Activated CD8-positive, alpha-beta memory T cell treated with anti-CD3 and anti-CD28 coated beads for 24 hours (primary cell): ENCODE measurements around the gene JAZF1.
"Not testable (repeated sequence)": the region's sequence is repeated elsewhere in the genome, so short reads cannot be mapped to it uniquely, and the experiment has no call there.

Source experiments
- DNase-seq: peaks from one replicate; pipeline ENCODE4 v3.0.0-alpha.2; 2020

Gene JAZF1

GRCh38 chr7:27856703-27857485 lies 323.7 kb downstream of the JAZF1 start:
- not testable (repeated sequence) for DNase-seq

- DNase-seq, result no peak
Observed at GRCh38 chr7:27850531-27850930, 330.1 kb downstream of the JAZF1 start.

GRCh38 chr7:27846388-27846787 lies 334.2 kb downstream of the JAZF1 start:
- no peak for DNase-seq

GRCh38 chr7:27843584-27844305 lies 336.9 kb downstream of the JAZF1 start:
- no peak for DNase-seq

- DNase-seq, result no peak
Observed at GRCh38 chr7:27842851-27843250, 337.7 kb downstream of the JAZF1 start.

- DNase-seq, result no peak
Observed at GRCh38 chr7:27842094-27842692, 338.4 kb downstream of the JAZF1 start.

- DNase-seq, result no peak
Observed at GRCh38 chr7:27840760-27841364, 339.7 kb downstream of the JAZF1 start.

- DNase-seq, result no peak
Observed at GRCh38 chr7:27840313-27840712, 340.3 kb downstream of the JAZF1 start.

- no peak for DNase-seq
Observed at GRCh38 chr7:27839099-27839498, 341.5 kb downstream of the JAZF1 start.

GRCh38 chr7:27836536-27836935 lies 344.1 kb downstream of the JAZF1 start:
- no peak for DNase-seq

- no peak for DNase-seq
Observed at GRCh38 chr7:27835376-27835775, 345.2 kb downstream of the JAZF1 start.

- no peak for DNase-seq
Observed at GRCh38 chr7:27834179-27834921, 346.2 kb downstream of the JAZF1 start.

- no peak for DNase-seq
Observed at GRCh38 chr7:27826357-27826756, 354.2 kb downstream of the JAZF1 start.

- DNase-seq, result no peak
Observed at GRCh38 chr7:27825891-27826290, 354.7 kb downstream of the JAZF1 start.

GRCh38 chr7:27822245-27822644 lies 358.4 kb downstream of the JAZF1 start:
- no peak for DNase-seq

GRCh38 chr7:27812706-27813105 lies 367.9 kb downstream of the JAZF1 start:
- DNase-seq, result no peak

GRCh38 chr7:27810186-27810585 lies 370.4 kb downstream of the JAZF1 start:
- DNase-seq, result no peak

GRCh38 chr7:27808626-27809025 lies 372.0 kb downstream of the JAZF1 start:
- no peak for DNase-seq

GRCh38 chr7:27804139-27804538 lies 376.5 kb downstream of the JAZF1 start:
- no peak for DNase-seq

- no peak for DNase-seq
Observed at GRCh38 chr7:27802999-27803398, 377.6 kb downstream of the JAZF1 start.

GRCh38 chr7:27799212-27799611 lies 381.4 kb downstream of the JAZF1 start:
- no peak for DNase-seq

GRCh38 chr7:27795977-27796376 lies 384.6 kb downstream of the JAZF1 start:
- DNase-seq, result no peak

GRCh38 chr7:27793780-27794179 lies 386.8 kb downstream of the JAZF1 start:
- DNase-seq, result no peak
